SK-N-SH (cell line): ENCODE measurements around the gene BRWD1. TPM values are rescaled to one million over a fixed set of nuclear protein-coding genes. Genes with fewer than 3 reads are reported as not detected.
"Not testable (repeated sequence)": the region's sequence is repeated elsewhere in the genome, so short reads cannot be mapped to it uniquely, and the experiment has no call there.

Source experiments
- CTCF ChIA-PET: fragments of 300-600, 350-600 bp; formaldehyde crosslinking; extraction: SDS; loops from one replicate; lab custom pipeline; 2021; lab: Yijun Ruan, JAX
- POLR2A ChIA-PET: fragments of 350-600 bp; sonication (Branson Sonifier 250); formaldehyde crosslinking; extraction: SDS; loops from one replicate; lab custom pipeline; 2020; ENCODE audit warnings: antibody characterized with exemption, inconsistent platforms; lab: Yijun Ruan, JAX
- DNase-seq: peaks from one replicate; pipeline ENCODE4 v3.0.0; 2012
- H2AFZ ChIP-seq: fragments of 200-600 bp; sonication (generic); 2 replicates; pipeline ENCODE4 v1.8.1; 2016; ENCODE audit warnings: antibody characterized with exemption, mild to moderate bottlenecking, low read depth
- H3F3A ChIP-seq: fragments of 200-600 bp; sonication (generic); replicated peaks from 2 replicates; pipeline ENCODE3; 2016; ENCODE audit warnings: antibody characterized with exemption, mild to moderate bottlenecking; ENCODE audit not compliant: insufficient read depth
- H3K27ac ChIP-seq, 2 experiments: fragments of 200-500 bp in 1 of 2; fragments of 200-600 bp in 1 of 2; sonication (Bioruptor generic) in 1 of 2; sonication (generic), shearing (Covaris generic) in 1 of 2; 2 replicates each; pipeline versions ENCODE4 v1.5.1 to v1.6.1; 2014 to 2016; ENCODE audit warnings: low read depth in 2 of 2, inconsistent platforms in 1 of 2, low read length in 1 of 2, mild to moderate bottlenecking in 1 of 2, mixed read lengths in 1 of 2
- H3K27me3 ChIP-seq: fragments of 200-600 bp; sonication (generic), shearing (Covaris generic); 2 replicates; pipeline ENCODE4 v1.6.1; 2016; ENCODE audit warnings: mixed run types; ENCODE audit not compliant: insufficient read depth
- H3K36me3 ChIP-seq, 2 experiments: fragments of 200-500 bp in 1 of 2; fragments of 200-600 bp in 1 of 2; sonication (Bioruptor generic) in 1 of 2; sonication (generic) in 1 of 2; replicated peaks in 1 of 2; 2 replicates each; pipeline versions ENCODE3 to v1.5.1; 2014 to 2016; ENCODE audit warnings: low read length in 1 of 2, mild to moderate bottlenecking in 1 of 2; ENCODE audit not compliant: insufficient read depth in 2 of 2, control insufficient read depth in 1 of 2
- H3K4me1 ChIP-seq, 2 experiments: fragments of 200-500 bp in 1 of 2; fragments of 200-600 bp in 1 of 2; sonication (Bioruptor generic) in 1 of 2; sonication (generic), shearing (Covaris generic) in 1 of 2; 2 replicates each; pipeline versions ENCODE4 v1.5.1 to v1.6.1; 2014 to 2016; ENCODE audit warnings: low read depth in 1 of 2, low read length in 1 of 2, mixed run types in 1 of 2; ENCODE audit not compliant: insufficient read depth in 2 of 2, control insufficient read depth in 1 of 2
- H3K4me2 ChIP-seq: fragments of 200-600 bp; sonication (generic), shearing (Covaris generic); 2 replicates; pipeline ENCODE4 v1.6.1; 2017; ENCODE audit warnings: mixed run types
- H3K4me3 ChIP-seq, 2 experiments: fragments of 200-500 bp in 1 of 2; fragments of 200-600 bp in 1 of 2; sonication (Bioruptor generic) in 1 of 2; sonication (generic), shearing (Covaris generic) in 1 of 2; 2 replicates each; pipeline versions ENCODE4 v1.5.1 to v1.8.1; 2014 to 2016; ENCODE audit warnings: low read depth in 2 of 2, inconsistent platforms in 1 of 2, low read length in 1 of 2, mild to moderate bottlenecking in 1 of 2, mixed read lengths in 1 of 2, moderate library complexity in 1 of 2
- H3K79me2 ChIP-seq: fragments of 200-600 bp; sonication (generic); 2 replicates; pipeline ENCODE4 v1.8.1; 2017; ENCODE audit warnings: mild to moderate bottlenecking; ENCODE audit not compliant: insufficient read depth
- H3K9ac ChIP-seq: fragments of 200-600 bp; sonication (generic); 2 replicates; pipeline ENCODE4 v1.6.1; 2017; ENCODE audit warnings: mixed run types
- H3K9me2 ChIP-seq: fragments of 200-600 bp; sonication (generic); 2 replicates; pipeline ENCODE4 v1.6.1; 2017; ENCODE audit warnings: mixed run types
- H3K9me3 ChIP-seq: fragments of 200-600 bp; sonication (generic); 2 replicates; pipeline ENCODE4 v1.6.1; 2017; ENCODE audit warnings: mixed run types, mild to moderate bottlenecking, moderate library complexity
- H4K20me1 ChIP-seq: fragments of 200-600 bp; sonication (generic); 2 replicates; pipeline ENCODE4 v1.6.1; 2017; ENCODE audit warnings: mild to moderate bottlenecking, mixed run types; ENCODE audit not compliant: insufficient read depth
- CHD2 ChIP-seq: fragments of 150-350 bp; IDR thresholded peaks from 2 replicates; pipeline ENCODE4 v1.6.1; 2018; ENCODE audit warnings: low read length; ENCODE audit not compliant: partially characterized antibody
- ELF1 ChIP-seq: IDR thresholded peaks from 2 replicates; pipeline ENCODE4 v1.4.0; 2012
- FOXJ3 ChIP-seq: sonication (generic); formaldehyde crosslinking; IDR thresholded peaks from 2 replicates; pipeline ENCODE4 v1.5.1; 2020; ENCODE audit warnings: mild to moderate bottlenecking, missing genetic modification reagents
- GATA2 ChIP-seq: sonication (generic); formaldehyde crosslinking; IDR thresholded peaks from 2 replicates; pipeline ENCODE4 v1.5.0; 2020; ENCODE audit warnings: mild to moderate bottlenecking, missing genetic modification reagents
- JUND ChIP-seq: IDR thresholded peaks from 2 replicates; pipeline ENCODE4 v1.4.0; 2012
- MEF2A ChIP-seq: IDR thresholded peaks from 2 replicates; pipeline ENCODE4 v1.4.0; 2012; ENCODE audit warnings: low read depth, borderline replicate concordance
- MXI1 ChIP-seq: IDR thresholded peaks from 2 replicates; pipeline ENCODE4 v1.6.1; 2012; ENCODE audit warnings: mild to moderate bottlenecking, low read depth, low read length, improper control_type of control experiment
- PBX3 ChIP-seq: IDR thresholded peaks from 2 replicates; pipeline ENCODE4; 2012
- RAD21 ChIP-seq: IDR thresholded peaks from 2 replicates; pipeline ENCODE4 v1.6.1; 2012; ENCODE audit warnings: mild to moderate bottlenecking, low read length
- REST ChIP-seq: IDR thresholded peaks from 2 replicates; pipeline ENCODE4 v1.6.1; 2012; ENCODE audit warnings: mild to moderate bottlenecking, low read depth, low read length, moderate library complexity
- RXRA ChIP-seq: IDR thresholded peaks from 2 replicates; pipeline ENCODE4 v1.4.0; 2012; ENCODE audit warnings: low read depth, mild to moderate bottlenecking, borderline replicate concordance
- SIN3A ChIP-seq: IDR thresholded peaks from 2 replicates; pipeline ENCODE4 v1.6.1; 2012; ENCODE audit warnings: low read depth, mild to moderate bottlenecking, low read length, moderate library complexity, borderline replicate concordance
- TEAD4 ChIP-seq: IDR thresholded peaks from 2 replicates; pipeline ENCODE4 v1.4.0; 2012; ENCODE audit warnings: mild to moderate bottlenecking, borderline replicate concordance; ENCODE audit not compliant: insufficient read depth
- YY1 ChIP-seq: IDR thresholded peaks from 2 replicates; pipeline ENCODE4 v1.4.0; 2012; ENCODE audit warnings: low read depth, mild to moderate bottlenecking
- WGBS: methylation state at CpG from one replicate; pipeline ENCODE4 v1.1.6; 2017; ENCODE audit warnings: low lambda C conversion rate; 5-methylcytosine and 5-hydroxymethylcytosine counted together
- polyA plus RNA-seq, 3 experiments: library from polyadenylated mRNA; depleted of rRNA; stranded (reverse); fragments of >200 nt; gene quantifications; 2 replicates each; pipeline ENCODE4 v1.2.3, GENCODE V29; 2012
- TF ChIP-seq, protein P1 (sequence below): fragments of 150-350 bp; IDR thresholded peaks from 2 replicates; pipeline ENCODE4 v1.6.1; 2016; ENCODE audit warnings: mild to moderate bottlenecking, low read depth, low read length
- TF ChIP-seq, protein P2 (sequence below): IDR thresholded peaks from 2 replicates; pipeline ENCODE4 v1.4.0; 2012; ENCODE audit warnings: low read depth
- TF ChIP-seq, protein P3 (sequence below): fragments of 150-350 bp; IDR thresholded peaks from 2 replicates; pipeline ENCODE4 v1.6.1; 2017; ENCODE audit warnings: antibody characterized with exemption, low read length, low read depth, borderline replicate concordance
- TF ChIP-seq, protein P4 (sequence below): IDR thresholded peaks from 2 replicates; pipeline ENCODE4 v1.4.0; 2012; ENCODE audit warnings: low read depth, borderline replicate concordance

BRWD1 gene
- polyA plus RNA-seq, 1 of the 3 experiments (the other 2 are of a cell fraction): 7.9 TPM

DNA sequence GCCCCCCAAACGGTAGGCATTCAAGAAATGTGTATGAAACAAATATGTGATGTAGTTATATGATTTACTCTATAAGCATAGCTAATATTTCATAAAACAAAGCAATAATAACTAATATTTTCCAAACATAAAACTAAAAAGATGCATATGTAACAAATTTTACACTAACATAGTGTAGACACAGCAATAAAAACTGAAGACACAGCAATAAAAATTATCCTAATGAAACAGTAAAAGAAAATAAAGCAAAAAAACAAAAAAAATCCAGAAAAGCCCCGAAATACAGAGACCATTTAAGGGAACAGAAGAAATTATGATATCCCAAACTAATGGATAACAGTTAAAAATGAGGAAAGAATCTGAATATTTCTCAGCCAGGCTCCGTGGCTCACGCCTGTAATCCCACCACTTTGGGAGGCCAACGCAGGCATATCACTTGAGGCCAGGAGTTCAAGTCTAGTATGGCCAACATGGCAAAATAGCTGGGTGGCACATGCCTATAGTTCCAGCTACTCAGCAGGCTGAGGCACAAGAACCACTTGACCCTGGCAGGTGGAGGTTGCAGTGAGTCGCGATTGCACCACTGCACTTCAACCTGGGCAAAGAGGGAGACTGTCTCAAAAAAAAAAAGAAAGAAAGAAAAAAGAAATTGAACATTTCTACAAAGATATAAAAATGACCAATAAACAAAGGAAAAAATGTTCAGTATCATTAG, 92.0 kb downstream of the BRWD1 start:
- Histone ChIP-seq H3K4me3 (no peak overlapping the region), H3K27ac (no peak overlapping the region), H3K36me3 (peaks cover 68 to 73% of the 10 kb centered on the region in 2 experiments), H3K4me1 (no peaks in the 10 kb centered on the region), H3K9me3 (no peaks in the 10 kb centered on the region), H3K9ac (no peak overlapping the region), H4K20me1 (no peaks in the 10 kb centered on the region), H2AFZ (no peak overlapping the region), H3K27me3 (no peaks in the 10 kb centered on the region), H3F3A (peaks cover 3% of the 10 kb centered on the region), H3K79me2 (no peaks in the 10 kb centered on the region), H3K9me2 (no peaks in the 10 kb centered on the region), H3K4me2 (no peak overlapping the region)
- CTCF ChIA-PET: interaction anchor here (1.7 kb wide), 1 partner anchor 14 kb away, joined by 4 read pairs; no protein-coding TSS in a partner anchor
- POLR2A ChIA-PET: no interaction called here
- no peak for DNase-seq
- WGBS: 90% methylated on average over 7 of the region's 7 CpGs
- no peak for TF ChIP-seq MEF2A
- no peak for TF ChIP-seq SIN3A
- TF ChIP-seq, protein P1, sequence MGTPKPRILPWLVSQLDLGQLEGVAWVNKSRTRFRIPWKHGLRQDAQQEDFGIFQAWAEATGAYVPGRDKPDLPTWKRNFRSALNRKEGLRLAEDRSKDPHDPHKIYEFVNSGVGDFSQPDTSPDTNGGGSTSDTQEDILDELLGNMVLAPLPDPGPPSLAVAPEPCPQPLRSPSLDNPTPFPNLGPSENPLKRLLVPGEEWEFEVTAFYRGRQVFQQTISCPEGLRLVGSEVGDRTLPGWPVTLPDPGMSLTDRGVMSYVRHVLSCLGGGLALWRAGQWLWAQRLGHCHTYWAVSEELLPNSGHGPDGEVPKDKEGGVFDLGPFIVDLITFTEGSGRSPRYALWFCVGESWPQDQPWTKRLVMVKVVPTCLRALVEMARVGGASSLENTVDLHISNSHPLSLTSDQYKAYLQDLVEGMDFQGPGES: no peak
- no peak for TF ChIP-seq RAD21
- no peak for TF ChIP-seq JUND
- no peak for TF ChIP-seq GATA2 (CRISPR knock-in tag)
- TF ChIP-seq, protein P2, sequence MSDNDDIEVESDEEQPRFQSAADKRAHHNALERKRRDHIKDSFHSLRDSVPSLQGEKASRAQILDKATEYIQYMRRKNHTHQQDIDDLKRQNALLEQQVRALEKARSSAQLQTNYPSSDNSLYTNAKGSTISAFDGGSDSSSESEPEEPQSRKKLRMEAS: no peak
- TF ChIP-seq ELF1: no peak
- no peak for TF ChIP-seq RXRA
- TF ChIP-seq, protein P3, sequence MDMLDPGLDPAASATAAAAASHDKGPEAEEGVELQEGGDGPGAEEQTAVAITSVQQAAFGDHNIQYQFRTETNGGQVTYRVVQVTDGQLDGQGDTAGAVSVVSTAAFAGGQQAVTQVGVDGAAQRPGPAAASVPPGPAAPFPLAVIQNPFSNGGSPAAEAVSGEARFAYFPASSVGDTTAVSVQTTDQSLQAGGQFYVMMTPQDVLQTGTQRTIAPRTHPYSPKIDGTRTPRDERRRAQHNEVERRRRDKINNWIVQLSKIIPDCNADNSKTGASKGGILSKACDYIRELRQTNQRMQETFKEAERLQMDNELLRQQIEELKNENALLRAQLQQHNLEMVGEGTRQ: no peak
- TF ChIP-seq TEAD4: no peak
- no peak for TF ChIP-seq CHD2
- TF ChIP-seq MXI1: no peak
- no peak for TF ChIP-seq REST
- TF ChIP-seq, protein P4, sequence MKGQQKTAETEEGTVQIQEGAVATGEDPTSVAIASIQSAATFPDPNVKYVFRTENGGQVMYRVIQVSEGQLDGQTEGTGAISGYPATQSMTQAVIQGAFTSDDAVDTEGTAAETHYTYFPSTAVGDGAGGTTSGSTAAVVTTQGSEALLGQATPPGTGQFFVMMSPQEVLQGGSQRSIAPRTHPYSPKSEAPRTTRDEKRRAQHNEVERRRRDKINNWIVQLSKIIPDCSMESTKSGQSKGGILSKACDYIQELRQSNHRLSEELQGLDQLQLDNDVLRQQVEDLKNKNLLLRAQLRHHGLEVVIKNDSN: no peak
- no peak for TF ChIP-seq FOXJ3 (CRISPR knock-in tag)
- no peak for TF ChIP-seq YY1
- TF ChIP-seq PBX3: no peak

DNA sequence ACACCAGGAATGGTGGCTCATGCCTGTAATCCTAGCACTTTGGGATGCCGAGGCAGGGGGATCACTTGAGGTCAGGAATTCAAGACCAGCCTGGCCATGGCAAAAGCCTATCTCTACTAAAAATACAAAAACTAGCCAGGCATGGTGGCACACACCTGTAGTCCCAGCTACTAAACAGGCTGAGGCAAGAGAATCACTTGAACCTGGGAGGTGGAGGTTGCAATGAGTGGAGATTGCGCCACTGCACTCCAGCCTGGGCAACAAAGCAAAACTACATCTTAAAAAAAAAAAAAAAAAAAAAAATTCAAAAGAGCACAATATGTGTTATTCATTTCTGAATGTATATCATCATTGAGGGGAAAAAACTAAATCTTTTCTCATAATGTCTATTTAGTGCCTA, 92.6 kb downstream of the BRWD1 start:
- H4K20me1 ChIP-seq, H3F3A ChIP-seq, H2AFZ ChIP-seq, H3K27ac ChIP-seq, H3K79me2 ChIP-seq, H3K4me2 ChIP-seq, H3K4me1 ChIP-seq, H3K9ac ChIP-seq, POLR2A ChIA-PET, H3K9me3 ChIP-seq, H3K27me3 ChIP-seq, H3K9me2 ChIP-seq, DNase-seq, H3K4me3 ChIP-seq: not testable (repeated sequence)
- CTCF ChIA-PET: interaction anchor here (1.7 kb wide), 1 partner anchor 14 kb away, joined by 4 read pairs; no protein-coding TSS in a partner anchor
- WGBS: 95% methylated on average over 2 of the region's 2 CpGs
- H3K36me3 ChIP-seq: peaks cover 68 to 76% of the 10 kb centered on the region in 2 experiments
